CD4-positive, alpha-beta T cell treated with Interleukin-6 for 4 hours (primary cell): Measurements from ENCODE around the gene COIL.

ENCODE experiments used
- DNase-seq: peaks from one replicate; pipeline ENCODE4 v3.0.0-alpha.2; 2020; ENCODE audit warnings: mixed read lengths

Gene COIL

GRCh38 chr17:56903560-56903959 lies 57.3 kb downstream of the COIL start:
- DNase-seq, result no peak

GRCh38 chr17:56902348-56902747 lies 58.5 kb downstream of the COIL start:
- DNase-seq, result no peak

GRCh38 chr17:56899403-56899802 lies 61.4 kb downstream of the COIL start:
- no peak for DNase-seq

DNA sequence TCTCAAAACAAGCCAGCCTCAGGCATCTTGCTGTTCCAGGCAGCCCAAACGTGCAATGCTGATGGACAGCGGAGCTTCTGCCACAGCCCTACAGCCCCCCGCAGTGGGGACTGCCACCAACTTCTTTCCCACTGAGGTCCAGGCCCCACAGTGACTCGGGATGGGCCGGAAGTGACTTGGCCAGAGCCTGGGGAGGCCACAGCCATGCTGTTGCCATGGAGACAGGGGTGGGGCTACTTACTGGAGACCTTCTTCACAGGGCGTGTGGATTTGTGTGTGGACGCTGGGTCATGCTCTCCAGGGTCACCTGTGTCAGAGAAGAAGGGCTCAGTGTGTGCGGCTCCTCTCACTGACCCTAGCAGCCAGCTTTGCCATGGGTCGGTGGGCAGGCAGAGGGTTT lies 62.0 kb downstream of the COIL start:
- no peak for DNase-seq

GRCh38 chr17:56897646-56898424 lies 63.0 kb downstream of the COIL start:
- no peak for DNase-seq

- DNase-seq, result no peak
Observed at GRCh38 chr17:56896968-56897359, 63.9 kb downstream of the COIL start.

- DNase-seq, result no peak
Observed at GRCh38 chr17:56896217-56896967, 64.5 kb downstream of the COIL start.

DNA sequence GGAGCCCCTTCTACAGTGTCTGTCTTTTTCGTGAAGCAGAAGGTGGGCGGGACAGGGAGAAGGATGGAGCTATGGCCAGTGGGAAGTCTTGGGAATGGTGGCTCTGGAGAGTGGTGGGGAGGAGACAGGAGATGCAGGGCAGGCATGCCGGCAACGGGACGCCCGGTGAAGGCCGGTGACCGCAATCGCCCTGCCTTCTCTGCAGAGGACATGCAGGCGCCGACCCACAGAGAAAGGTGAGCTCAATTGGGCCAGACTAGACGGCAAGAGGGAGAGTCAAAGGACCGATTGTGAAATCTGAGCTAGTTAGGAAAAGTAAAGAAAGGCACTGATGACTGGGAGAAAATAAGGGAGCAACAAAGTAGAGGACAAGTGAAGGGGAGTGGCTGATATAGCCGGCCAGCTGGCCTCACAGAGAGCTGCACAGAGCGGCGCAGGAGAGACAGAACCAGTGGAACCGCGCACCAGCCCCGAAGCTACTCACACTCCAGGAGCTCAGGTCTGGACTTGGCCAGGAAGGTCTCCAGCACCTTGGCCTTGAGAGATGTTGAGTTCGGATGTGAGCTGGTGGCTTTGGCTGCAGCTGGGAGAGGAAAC lies 65.9 kb downstream of the COIL start:
- no peak for DNase-seq

- no peak for DNase-seq
Observed at GRCh38 chr17:56893503-56893902, 67.3 kb downstream of the COIL start.

DNA sequence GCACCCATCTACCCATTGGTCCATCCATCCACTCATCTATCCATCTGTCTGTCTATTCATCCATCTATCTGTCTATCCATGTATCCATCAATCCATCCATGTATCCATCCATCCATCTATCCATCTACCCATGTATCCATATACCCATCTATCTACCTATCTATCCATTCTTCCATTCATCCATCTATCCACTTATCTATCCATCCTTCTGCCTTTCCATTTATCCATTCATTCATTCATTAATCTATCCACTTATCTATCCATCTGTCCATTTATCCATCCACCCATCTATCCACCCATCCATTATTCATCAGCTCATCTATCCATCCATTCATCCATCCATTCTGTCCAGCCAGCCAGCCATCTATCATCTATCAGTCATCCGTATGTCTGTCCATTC lies 68.5 kb downstream of the COIL start:
- no peak for DNase-seq

DNA sequence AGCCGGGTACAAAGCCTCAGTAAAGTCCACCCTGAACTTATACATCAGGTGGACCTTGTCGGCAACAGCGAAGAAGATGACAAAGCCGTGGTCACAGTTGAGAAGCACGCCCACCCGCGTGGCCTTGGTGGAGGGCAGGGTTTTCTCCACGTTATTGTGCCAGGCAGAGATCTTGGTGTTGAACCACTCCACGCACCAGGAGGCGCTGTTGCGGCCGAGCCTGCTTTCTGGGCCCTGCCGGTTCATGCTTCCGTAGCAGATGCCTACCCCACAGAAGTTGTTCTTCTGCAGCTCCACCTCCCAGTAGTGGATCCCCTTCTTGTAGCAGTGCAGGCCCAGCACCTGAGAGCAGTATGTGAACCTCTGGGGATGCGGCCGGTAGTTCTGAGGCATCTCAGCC lies 69.1 kb downstream of the COIL start:
- DNase-seq, result peak; percentile 65

GRCh38 chr17:56890906-56891674 lies 69.8 kb downstream of the COIL start:
- DNase-seq, result no peak

- no peak for DNase-seq
Observed at GRCh38 chr17:56890390-56890789, 70.5 kb downstream of the COIL start.
